HCT116 (cell line): ENCODE data around the gene HRG. TPM values are rescaled to one million over a fixed set of nuclear protein-coding genes. Genes with fewer than 3 reads are reported as not detected.

Experiments used
- ATAC-seq: fragments of 200-7000 bp; cut with Tn5 transposase; 2 replicates; pipeline ENCODE4 v1.9.1; 2020; ENCODE audit warnings: mild to moderate bottlenecking, moderate library complexity
- BruUV-seq: library from RNA; stranded (reverse); fragments of 400-500 nt; replicated peaks from 2 replicates; lab custom pipeline; 2021; lab: Mats Ljungman, UMichigan
- CTCF ChIA-PET: fragments of 300-600 bp; sonication (Branson Sonifier 250); formaldehyde crosslinking; loops from one replicate; lab custom pipeline; 2021; ENCODE audit warnings: antibody characterized with exemption; lab: Charles Lee
- POLR2A ChIA-PET: fragments of 300-600, 350-600 bp; sonication (Branson Sonifier 250); formaldehyde crosslinking; loops from one replicate; lab custom pipeline; 2021; ENCODE audit warnings: antibody characterized with exemption; lab: Charles Lee
- RAD21 ChIA-PET, 2 experiments: fragments of 300-600 bp; sonication (Branson Sonifier 250); formaldehyde crosslinking; loops; one replicate each; lab custom pipeline; 2023; ENCODE audit warnings: low total read pairs in 2 of 2; ENCODE audit not compliant: uncharacterized antibody in 2 of 2, unreplicated experiment in 2 of 2, low non-redundant PET in 1 of 2; lab: Charles Lee
- DNase-seq: peaks from one replicate; pipeline ENCODE4 v3.0.0-alpha.2; 2010; ENCODE audit warnings: low read depth, low spot score
- H2AFZ ChIP-seq: fragments of 200-600 bp; shearing (Covaris generic), sonication (generic); 2 replicates; pipeline ENCODE4 v1.6.1; 2017; ENCODE audit warnings: low read depth, mixed run types, mixed read lengths, antibody characterized with exemption, low read length; ENCODE audit not compliant: poor library complexity, severe bottlenecking
- H3K27ac ChIP-seq: 2 replicates; pipeline ENCODE4 v1.5.1; 2012; ENCODE audit warnings: low read depth, low read length
- H3K27me3 ChIP-seq: fragments of 200-600 bp; sonication (generic); 2 replicates; pipeline ENCODE4 v1.6.1; 2016; ENCODE audit warnings: mixed run types, low read length, mixed read lengths; ENCODE audit not compliant: insufficient read depth
- H3K36me3 ChIP-seq, 2 experiments: fragments of 200-500 bp in 1 of 2; fragments of 200-600 bp in 1 of 2; sonication (Bioruptor generic) in 1 of 2; sonication (generic) in 1 of 2; 2 replicates each; pipeline versions ENCODE4 v1.5.1 to v1.6.1; 2014 to 2016; ENCODE audit warnings: low read length in 2 of 2, inconsistent platforms in 1 of 2, mixed read lengths in 1 of 2, mixed run types in 1 of 2; ENCODE audit not compliant: insufficient read depth in 2 of 2, control insufficient read depth in 1 of 2
- H3K4me1 ChIP-seq, 2 experiments: fragments of 200-600 bp in 1 of 2; sonication (generic) in 1 of 2; 2 replicates each; pipeline versions ENCODE4 v1.5.1 to v1.6.1; 2012 to 2017; ENCODE audit warnings: low read length in 2 of 2, inconsistent platforms in 1 of 2, mild to moderate bottlenecking in 1 of 2, mixed read lengths in 1 of 2, mixed run types in 1 of 2, moderate library complexity in 1 of 2; ENCODE audit not compliant: insufficient read depth in 2 of 2, control insufficient read depth in 1 of 2
- H3K4me2 ChIP-seq: fragments of 200-600 bp; sonication (generic); 2 replicates; pipeline ENCODE4 v1.6.1; 2017; ENCODE audit warnings: mixed run types, low read length, mixed read lengths
- H3K4me3 ChIP-seq, 2 experiments: fragments of 200-600 bp in 1 of 2; sonication (generic) in 1 of 2; replicated peaks in 1 of 2; 2 replicates each; pipeline ENCODE4 v1.5.1; 2011 to 2016; ENCODE audit warnings: low read length in 2 of 2, control low read depth in 1 of 2, low read depth in 1 of 2, mild to moderate bottlenecking in 1 of 2, mixed read lengths in 1 of 2, mixed run types in 1 of 2
- H3K79me2 ChIP-seq: fragments of 200-600 bp; sonication (generic); 2 replicates; pipeline ENCODE4 v1.6.1; 2017; ENCODE audit warnings: mild to moderate bottlenecking, mixed run types, low read length, moderate library complexity, mixed read lengths; ENCODE audit not compliant: insufficient read depth
- H3K9ac ChIP-seq: fragments of 200-600 bp; sonication (generic); 2 replicates; pipeline ENCODE4 v1.6.1; 2016; ENCODE audit warnings: low read length, mixed read lengths
- H3K9me2 ChIP-seq: fragments of 200-600 bp; sonication (generic), shearing (Covaris generic); 2 replicates; pipeline ENCODE4 v1.6.1; 2017; ENCODE audit warnings: mixed run types, mild to moderate bottlenecking, moderate library complexity; ENCODE audit not compliant: insufficient read depth
- H3K9me3 ChIP-seq, 2 experiments: fragments of 200-500 bp in 1 of 2; fragments of 200-600 bp in 1 of 2; sonication (Bioruptor generic) in 1 of 2; sonication (generic) in 1 of 2; 2 replicates each; pipeline ENCODE4 v1.6.1; 2014 to 2017; ENCODE audit warnings: low read length in 2 of 2, mixed read lengths in 2 of 2, inconsistent platforms in 1 of 2, low read depth in 1 of 2, mild to moderate bottlenecking in 1 of 2, mixed run types in 1 of 2, moderate library complexity in 1 of 2; ENCODE audit not compliant: control insufficient read depth in 1 of 2, insufficient read depth in 1 of 2
- H4K20me1 ChIP-seq: fragments of 200-600 bp; sonication (generic), shearing (Covaris generic); 2 replicates; pipeline ENCODE4 v1.6.1; 2017; ENCODE audit warnings: mixed run types, mild to moderate bottlenecking, moderate library complexity; ENCODE audit not compliant: insufficient read depth
- CEBPB ChIP-seq: IDR thresholded peaks from 2 replicates; pipeline ENCODE4 v1.6.1; 2012; ENCODE audit warnings: low read depth
- CTCF ChIP-seq, 3 experiments: fragments of 200-600 bp in 1 of 3; sonication (generic) in 1 of 3; IDR thresholded peaks in 2 of 3; conservative IDR thresholded peaks in 1 of 3; 2 replicates each; pipeline ENCODE4 v1.5.1; 2012 to 2017; ENCODE audit warnings: low read depth in 2 of 3, low read length in 2 of 3, antibody characterized with exemption in 1 of 3, borderline replicate concordance in 1 of 3, control low read depth in 1 of 3, mild to moderate bottlenecking in 1 of 3, mixed read lengths in 1 of 3, mixed run types in 1 of 3, moderate library complexity in 1 of 3; ENCODE audit not compliant: insufficient read depth in 1 of 3
- JUND ChIP-seq: IDR thresholded peaks from 2 replicates; pipeline ENCODE4 v1.6.1; 2012
- RAD21 ChIP-seq: IDR thresholded peaks from 2 replicates; pipeline ENCODE4 v1.6.1; 2012; ENCODE audit warnings: low read depth, mild to moderate bottlenecking
- SP1 ChIP-seq: IDR thresholded peaks from 2 replicates; pipeline ENCODE4 v1.6.1; 2012; ENCODE audit warnings: low read depth
- TCF7L2 ChIP-seq: IDR thresholded peaks from 2 replicates; pipeline ENCODE4 v1.7.0; 2011; ENCODE audit warnings: borderline replicate concordance, inconsistent platforms; ENCODE audit not compliant: insufficient read depth, insufficient read length; ENCODE audit errors: extremely low read depth
- ZNF274 ChIP-seq: fragments of 200-500 bp; sonication (Bioruptor generic); IDR thresholded peaks from 2 replicates; pipeline ENCODE4 v1.6.1; 2014; ENCODE audit warnings: mild to moderate bottlenecking, low read depth, low read length, inconsistent platforms
- intact Hi-C: fragments of 100-400 bp; cut with micrococcal nuclease; formaldehyde crosslinking; loops from 2 replicates; pipeline ENCODE4 v1.10.0; 2022
- total RNA-seq: library from RNA; stranded (reverse); gene quantifications from one replicate; pipeline ENCODE4 v1.2.1, GENCODE V29; 2021; ENCODE audit not compliant: unreplicated experiment

HRG gene
- total RNA-seq, 1 experiment from 2014 or later = 0.42 TPM

DNA sequence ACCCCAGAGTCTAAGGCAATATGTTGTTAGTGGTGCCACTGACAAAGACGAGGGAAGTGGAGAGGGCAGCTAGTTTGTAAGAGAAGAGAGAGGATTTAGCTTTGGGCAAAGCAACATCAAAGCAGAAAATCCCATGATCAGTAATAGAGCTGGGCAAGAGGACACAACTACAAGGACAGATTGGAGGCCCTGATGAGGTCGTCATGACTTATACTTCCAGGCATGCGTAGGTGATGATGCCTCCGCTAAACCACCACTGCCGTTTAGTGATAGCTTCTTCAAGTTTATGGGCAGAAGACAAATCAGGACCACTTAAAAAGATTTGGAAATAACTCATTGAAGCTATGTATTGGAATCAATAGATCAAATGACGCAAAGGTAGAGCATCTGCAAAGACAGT, 2.6 kb downstream of the HRG start:
- no peaks in the 10 kb centered on the region for H3K9me2 ChIP-seq
- H3K27ac ChIP-seq = no peak overlapping the region
- TF ChIP-seq CTCF (IDR thresholded peaks at IDR 0.05 in 2 of 3, conservative IDR thresholded peaks at IDR 0.05 in 1 of 3; ENCODE audit: borderline replicate concordance in 1 of 3, insufficient read depth in 1 of 3, low read depth in 2 of 3, low read length in 2 of 3) = no peak
- no peak for TF ChIP-seq SP1
- TF ChIP-seq CEBPB = no peak
- no peak for TF ChIP-seq TCF7L2
- TF ChIP-seq RAD21 = no peak
- TF ChIP-seq JUND = no peak
- no peak for TF ChIP-seq ZNF274
- no peaks in the 10 kb centered on the region for H3K79me2 ChIP-seq
- no peak overlapping the region for H3K4me3 ChIP-seq
- ChIA-PET RAD21 (no interaction called here), POLR2A (interaction anchor here (0.7 to 1.0 kb wide), 2 partner anchors 85 to 115 kb away, joined by 3 read pairs; partner anchors contain the start of gene EIF4A2), CTCF (no interaction called here)
- H2AFZ ChIP-seq = no peak overlapping the region
- H3K9ac ChIP-seq = no peak overlapping the region
- H3K4me2 ChIP-seq = no peak overlapping the region
- no peaks in the 10 kb centered on the region for H3K36me3 ChIP-seq
- DNase-seq = no peak
- no peaks in the 10 kb centered on the region for H4K20me1 ChIP-seq
- no TSS peak for BruUV-seq
- peaks cover 5 to 20% of the 10 kb centered on the region in 2 experiments; a peak in 3 of 4 replicates for H3K4me1 ChIP-seq
- no peaks in the 10 kb centered on the region for H3K9me3 ChIP-seq
- no peaks in the 10 kb centered on the region for H3K27me3 ChIP-seq
- intact Hi-C loops = no loop called here
- ATAC-seq = no peak; the same call in 1 of the 2 replicates
